ENCODE data around the gene TOP3B.
"Not testable (repeated sequence)": the region's sequence is repeated elsewhere in the genome, so short reads cannot be mapped to it uniquely, and the experiment has no call there.

Gene TOP3B

DNA sequence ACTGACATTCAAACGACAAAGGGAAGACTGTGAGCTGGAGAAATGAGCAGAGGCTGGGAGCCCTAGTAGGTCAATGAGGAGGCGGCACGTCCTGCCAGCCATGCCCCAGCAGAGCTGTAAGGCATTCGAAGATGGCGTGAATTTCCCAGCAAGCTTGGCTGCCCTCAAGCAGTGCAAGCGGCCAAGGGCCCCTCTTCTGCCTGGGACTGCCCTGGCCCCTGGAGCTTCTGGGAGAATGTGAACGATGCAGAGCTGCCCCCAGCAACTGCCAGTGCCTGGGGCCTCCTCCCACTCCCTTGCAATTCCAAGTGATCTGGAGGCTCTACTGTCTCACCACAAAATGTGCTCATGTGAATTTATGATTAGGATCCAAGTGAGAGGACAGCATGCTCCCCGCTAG, 34.2 kb downstream of the TOP3B start:
- Histone ChIP-seq H3K9me3 (ENCODE audit: low read length) (no peaks in the 10 kb centered on the region), H3K4me1 (ENCODE audit: insufficient read depth, low read length) (peaks cover 16% of the 10 kb centered on the region), H3K27me3 (ENCODE audit: insufficient read depth, low read length) (no peaks in the 10 kb centered on the region), H2AFZ (ENCODE audit: low read depth, low read length) (no peak overlapping the region), H3K4me3 (ENCODE audit: low read length) (no peak overlapping the region), H3K36me3 (ENCODE audit: insufficient read depth, low read length) (peaks cover 15% of the 10 kb centered on the region)

DNA sequence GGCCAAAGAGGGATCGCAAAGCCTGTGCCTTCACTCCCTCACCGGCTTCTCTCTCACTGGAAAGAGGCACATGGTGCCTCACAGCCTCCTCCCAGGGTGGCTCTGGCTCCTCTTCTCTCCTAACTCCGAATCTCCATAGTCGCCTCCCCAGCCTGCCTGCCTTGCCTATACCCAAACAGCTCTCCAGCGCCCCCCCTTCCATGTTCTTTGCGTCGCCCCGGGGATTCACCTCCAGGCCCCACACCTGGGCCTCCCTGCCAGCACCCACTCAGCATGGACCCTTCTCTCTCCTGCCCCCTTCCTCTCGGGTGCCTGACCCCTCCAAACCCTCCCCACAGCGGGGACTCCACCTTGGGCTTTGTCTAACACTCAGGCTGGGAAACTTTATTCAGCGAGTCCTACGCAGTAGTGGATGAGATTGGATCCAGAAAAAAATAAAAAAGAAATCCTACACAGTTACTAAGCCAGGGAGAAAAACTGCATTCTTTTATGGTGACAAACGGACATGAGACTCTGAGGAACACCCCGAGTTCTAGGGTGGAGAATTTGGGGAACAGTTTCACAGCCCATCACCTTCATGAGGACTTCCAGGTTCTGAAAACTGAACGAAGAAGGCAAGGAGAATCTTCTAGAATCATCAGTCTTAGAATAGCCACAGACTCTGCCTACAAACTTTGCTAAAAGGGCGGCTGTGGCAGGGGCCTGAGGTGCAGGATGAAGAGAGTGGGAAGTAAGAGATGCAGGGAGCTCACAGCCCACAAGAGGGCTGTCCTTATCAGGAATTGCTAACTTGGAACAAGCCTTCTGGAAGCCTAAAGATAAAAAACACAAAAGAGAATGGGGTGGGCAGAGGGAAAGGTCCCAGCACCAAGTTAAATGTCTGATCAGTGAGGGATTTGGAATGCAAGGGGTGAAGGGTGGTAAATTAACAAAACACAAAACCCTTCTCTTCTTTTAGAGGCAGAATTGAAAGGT, 35.3 kb downstream of the TOP3B start:
- Histone ChIP-seq H3K27me3 (ENCODE audit: insufficient read depth, low read length) (no peaks in the 10 kb centered on the region), H2AFZ (ENCODE audit: low read depth, low read length) (no peak overlapping the region), H3K4me3 (ENCODE audit: low read length) (no peak overlapping the region), H3K4me1 (ENCODE audit: insufficient read depth, low read length) (peaks cover 16% of the 10 kb centered on the region), H3K9me3 (ENCODE audit: low read length) (no peaks in the 10 kb centered on the region), H3K36me3 (ENCODE audit: insufficient read depth, low read length) (peaks cover 18% of the 10 kb centered on the region)

DNA sequence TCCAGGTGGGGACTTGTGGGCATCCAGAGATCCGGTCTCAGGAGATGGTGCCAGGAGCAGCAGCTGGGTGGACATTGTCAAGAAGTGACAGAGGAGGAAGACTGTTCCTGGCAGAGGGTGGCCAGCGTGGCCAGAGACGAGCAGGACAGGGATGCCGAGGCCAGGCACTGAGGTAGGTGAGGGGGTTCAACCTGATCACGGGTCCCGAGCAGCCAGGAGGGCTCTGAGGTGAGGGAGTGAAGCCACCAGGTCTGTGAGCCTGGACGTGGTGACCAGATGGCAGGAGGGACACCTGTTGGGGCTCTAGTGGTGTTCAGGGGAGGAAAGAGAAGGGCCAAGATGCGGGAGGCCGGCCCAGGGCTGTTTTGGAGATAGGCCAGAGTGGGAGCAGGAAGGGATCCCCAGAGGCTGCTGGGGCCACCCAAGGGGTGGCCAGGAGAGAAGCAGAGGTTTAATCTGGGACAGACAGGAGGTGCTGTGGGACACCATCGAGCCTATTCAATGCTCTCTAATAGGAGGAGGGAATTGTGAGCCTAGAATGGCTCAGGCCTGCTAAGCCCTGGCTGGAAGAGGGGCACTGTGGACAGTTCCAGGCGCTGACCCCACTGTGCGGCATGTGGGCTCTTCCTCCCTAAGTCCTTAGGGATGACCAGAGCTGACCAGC, 36.2 kb downstream of the TOP3B start:
- Histone ChIP-seq H3K4me1 (ENCODE audit: insufficient read depth, low read length) (peaks cover 12% of the 10 kb centered on the region), H2AFZ (ENCODE audit: low read depth, low read length) (no peak overlapping the region), H3K27me3 (ENCODE audit: insufficient read depth, low read length) (no peaks in the 10 kb centered on the region), H3K9me3 (ENCODE audit: low read length) (no peaks in the 10 kb centered on the region), H3K4me3 (ENCODE audit: low read length) (no peak overlapping the region), H3K36me3 (ENCODE audit: insufficient read depth, low read length) (peaks cover 18% of the 10 kb centered on the region)

DNA sequence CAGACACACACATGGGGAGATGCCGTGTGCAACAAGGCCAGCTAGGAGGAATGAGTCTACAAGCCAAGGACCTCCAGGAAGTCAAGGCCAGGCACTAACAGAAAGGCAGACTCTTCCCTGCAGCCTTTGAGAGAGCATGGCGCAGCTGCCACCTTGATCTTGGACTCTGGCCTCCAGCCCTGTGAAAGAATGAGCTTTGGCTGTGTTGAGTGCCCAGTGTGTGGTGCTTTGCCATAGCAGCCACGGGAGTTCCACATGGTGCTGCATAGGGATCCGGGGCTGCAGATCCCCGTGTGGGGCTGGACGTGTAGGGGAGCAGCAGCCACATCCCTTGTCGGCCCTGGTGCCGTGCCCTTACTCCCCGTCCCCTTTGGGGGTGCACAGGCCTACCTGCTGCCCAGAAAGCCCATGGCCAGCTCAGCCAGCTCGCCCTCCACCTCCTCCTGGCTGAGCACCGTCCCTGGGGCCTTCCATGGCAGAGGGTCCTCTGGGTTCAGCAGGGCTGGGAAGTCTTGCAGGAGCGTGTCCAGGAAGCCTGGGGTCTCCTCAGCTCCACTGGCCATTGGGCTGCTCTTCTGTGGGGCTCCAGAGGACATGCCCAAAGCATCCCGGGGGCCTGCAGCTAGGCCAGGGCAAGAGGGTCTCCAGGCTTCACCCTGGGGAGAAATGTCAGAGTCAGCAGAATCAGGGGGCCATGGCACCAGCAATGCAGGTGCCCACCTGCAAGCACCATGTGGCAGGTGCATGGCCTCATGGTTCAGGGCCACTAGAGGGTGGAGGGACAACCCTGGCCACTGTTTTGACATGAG, 36.9 kb downstream of the TOP3B start:
- Histone ChIP-seq H3K36me3 (ENCODE audit: insufficient read depth, low read length) (peaks cover 18% of the 10 kb centered on the region), H3K4me1 (ENCODE audit: insufficient read depth, low read length) (peaks cover 12% of the 10 kb centered on the region), H3K4me3 (ENCODE audit: low read length) (no peak overlapping the region), H2AFZ (ENCODE audit: low read depth, low read length) (no peak overlapping the region), H3K27me3 (ENCODE audit: insufficient read depth, low read length) (no peaks in the 10 kb centered on the region), H3K9me3 (ENCODE audit: low read length) (no peaks in the 10 kb centered on the region)

DNA sequence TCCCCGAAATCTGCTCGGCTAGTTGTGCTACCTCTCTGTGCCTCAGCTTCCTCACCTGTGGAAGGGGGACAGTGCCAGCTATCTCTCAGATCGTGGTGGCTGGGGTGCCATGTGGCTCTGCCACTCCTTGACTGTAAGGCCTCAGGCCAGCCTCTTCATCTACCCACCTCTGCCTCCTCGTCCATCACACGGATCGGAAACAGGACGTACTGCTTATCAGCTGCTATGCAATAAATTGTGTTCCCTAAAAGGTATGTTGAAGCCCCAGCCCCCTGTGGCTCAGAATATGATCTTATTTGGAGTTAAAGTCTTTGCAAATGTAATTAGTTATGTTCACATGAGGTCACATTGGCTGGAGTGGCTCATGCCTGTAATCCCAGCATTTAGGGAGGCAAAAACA, 37.7 kb downstream of the TOP3B start:
- no peak overlapping the region for H2AFZ ChIP-seq (ENCODE audit: low read depth, low read length)
- H3K36me3 ChIP-seq (ENCODE audit: insufficient read depth, low read length), result peaks cover 18% of the 10 kb centered on the region
- H3K27me3 ChIP-seq (ENCODE audit: insufficient read depth, low read length), result no peaks in the 10 kb centered on the region
- H3K9me3 ChIP-seq (ENCODE audit: low read length), result no peaks in the 10 kb centered on the region
- no peak overlapping the region for H3K4me3 ChIP-seq (ENCODE audit: low read length)
- peaks cover 12% of the 10 kb centered on the region for H3K4me1 ChIP-seq (ENCODE audit: insufficient read depth, low read length)

DNA sequence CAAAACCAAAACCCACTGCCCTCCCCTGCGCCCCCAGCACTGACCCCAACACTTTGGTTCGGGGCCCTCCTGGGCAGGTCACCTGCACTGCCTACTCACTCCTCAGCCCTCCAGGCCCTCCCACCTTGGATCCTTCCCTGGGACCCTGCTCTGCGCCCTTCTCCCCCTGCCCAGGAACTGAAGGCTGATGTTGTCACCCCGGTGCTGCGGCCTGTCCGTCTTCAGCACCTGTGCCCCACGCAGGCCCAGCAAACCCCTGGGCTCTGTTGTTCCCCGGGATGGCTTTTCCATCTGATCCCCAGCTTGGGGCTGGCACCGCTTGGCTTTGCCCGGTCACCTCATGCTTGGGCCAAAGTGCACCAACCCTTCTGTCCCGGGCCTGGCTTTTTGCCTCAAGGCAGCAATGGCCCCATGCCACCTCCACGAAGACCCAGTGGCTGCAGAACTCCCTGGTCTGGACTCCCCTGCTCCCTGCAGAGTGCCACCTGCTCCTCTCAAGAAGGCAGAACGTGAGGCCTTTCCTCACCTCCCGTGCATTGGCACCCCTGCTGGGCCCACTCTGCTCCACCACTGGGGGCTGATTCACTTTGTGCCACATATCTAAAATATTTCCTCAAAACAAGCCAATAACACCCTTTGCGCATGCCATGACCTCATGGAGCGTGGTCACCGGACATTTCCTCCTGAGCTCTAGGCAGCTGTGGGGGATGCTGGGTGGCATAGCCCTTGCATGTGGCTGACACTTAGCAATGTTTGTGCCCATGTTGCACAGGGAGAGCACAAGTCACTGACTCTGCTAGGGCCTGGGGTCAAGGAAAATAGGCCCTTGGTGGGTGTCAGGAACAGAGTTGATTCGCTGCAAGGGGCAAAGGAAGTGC, 38.8 kb downstream of the TOP3B start:
- no peak overlapping the region for H2AFZ ChIP-seq (ENCODE audit: low read depth, low read length)
- peaks cover 22% of the 10 kb centered on the region for H3K4me1 ChIP-seq (ENCODE audit: insufficient read depth, low read length)

DNA sequence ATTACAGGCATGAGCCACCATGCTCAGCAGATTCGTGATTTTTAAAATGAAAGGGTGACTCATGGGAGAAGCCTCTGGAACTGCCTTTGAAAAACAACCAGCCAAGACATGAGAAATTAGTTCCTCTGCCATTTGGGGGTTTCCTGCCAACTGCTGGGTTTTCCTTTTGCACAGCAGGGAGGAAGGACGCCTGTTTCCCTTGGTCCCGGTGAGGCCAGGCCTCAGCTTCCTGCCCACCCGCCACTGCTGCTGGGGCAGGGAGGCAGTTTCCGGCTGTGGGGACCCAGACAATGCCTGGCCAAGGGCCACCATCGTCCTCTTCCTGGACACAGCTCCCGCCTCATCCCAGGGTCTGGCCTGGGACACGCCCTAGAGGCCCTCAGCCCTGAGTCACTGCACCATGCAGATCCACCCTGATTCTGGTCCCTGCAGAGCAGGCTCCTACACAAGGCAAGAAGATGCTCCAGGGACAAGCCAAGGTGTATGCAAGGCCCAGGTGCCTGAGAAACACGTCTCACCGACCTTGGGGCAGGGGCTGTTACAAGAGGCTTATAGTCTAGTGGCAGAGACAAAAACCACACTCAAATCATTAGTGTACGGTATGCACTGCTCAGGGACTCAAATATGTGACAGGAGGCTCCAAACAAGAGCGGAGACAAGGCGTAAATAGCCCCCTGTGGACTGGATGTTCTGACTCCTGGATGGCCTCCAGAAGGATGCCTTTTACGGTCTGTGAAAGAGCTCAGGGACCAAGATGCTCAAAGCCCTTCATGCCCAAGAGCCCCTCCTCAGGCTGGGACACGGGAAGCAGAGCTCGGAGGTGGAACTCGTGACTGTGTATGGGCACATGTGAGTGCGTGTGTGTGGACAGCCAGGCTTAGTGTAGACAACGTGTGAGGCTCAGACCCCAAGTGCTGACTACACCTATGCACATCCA, 39.9 kb downstream of the TOP3B start:
- no peaks in the 10 kb centered on the region for H3K27me3 ChIP-seq (ENCODE audit: insufficient read depth, low read length)
- H3K4me3 ChIP-seq (ENCODE audit: low read length), result no peak overlapping the region
- no peak overlapping the region for H2AFZ ChIP-seq (ENCODE audit: low read depth, low read length)
- no peaks in the 10 kb centered on the region for H3K9me3 ChIP-seq (ENCODE audit: low read length)
- peaks cover 18% of the 10 kb centered on the region for H3K36me3 ChIP-seq (ENCODE audit: insufficient read depth, low read length)
- H3K4me1 ChIP-seq (ENCODE audit: insufficient read depth, low read length), result peaks cover 18% of the 10 kb centered on the region

More for the DNA sequence above, 38.8 kb downstream of the TOP3B start:
- Histone ChIP-seq H3K4me3 (ENCODE audit: low read length) (no peak overlapping the region), H3K27me3 (ENCODE audit: insufficient read depth, low read length) (no peaks in the 10 kb centered on the region), H3K9me3 (ENCODE audit: low read length) (no peaks in the 10 kb centered on the region), H3K36me3 (ENCODE audit: insufficient read depth, low read length) (peaks cover 18% of the 10 kb centered on the region)

DNA sequence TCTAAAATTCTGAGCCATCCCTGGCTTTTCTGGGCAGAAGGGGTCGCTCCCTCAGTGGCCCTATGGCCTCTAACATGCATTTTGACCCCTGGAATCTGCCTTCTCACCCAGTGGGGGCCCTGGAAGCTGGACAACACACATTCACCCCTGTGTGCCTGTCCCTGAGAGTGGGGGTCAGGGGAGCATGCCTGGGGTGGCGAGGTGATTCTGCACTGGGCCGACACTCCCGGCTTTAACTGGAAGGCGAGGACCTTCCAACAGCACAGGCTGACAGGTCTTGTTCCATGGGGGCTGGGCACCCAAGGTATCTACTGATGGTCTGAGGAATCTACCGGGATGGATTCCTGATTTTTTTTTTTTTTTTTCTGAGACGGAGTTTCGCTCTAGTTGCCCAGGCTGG, 40.7 kb downstream of the TOP3B start:
- H3K4me1 ChIP-seq (ENCODE audit: insufficient read depth, low read length), result peaks cover 22% of the 10 kb centered on the region
- H3K4me3 ChIP-seq (ENCODE audit: low read length), result no peak overlapping the region
- H3K36me3 ChIP-seq (ENCODE audit: insufficient read depth, low read length), result peaks cover 18% of the 10 kb centered on the region
- H3K9me3 ChIP-seq (ENCODE audit: low read length), result no peaks in the 10 kb centered on the region
- H2AFZ ChIP-seq (ENCODE audit: low read depth, low read length), result no peak overlapping the region
- H3K27me3 ChIP-seq (ENCODE audit: insufficient read depth, low read length), result no peaks in the 10 kb centered on the region

DNA sequence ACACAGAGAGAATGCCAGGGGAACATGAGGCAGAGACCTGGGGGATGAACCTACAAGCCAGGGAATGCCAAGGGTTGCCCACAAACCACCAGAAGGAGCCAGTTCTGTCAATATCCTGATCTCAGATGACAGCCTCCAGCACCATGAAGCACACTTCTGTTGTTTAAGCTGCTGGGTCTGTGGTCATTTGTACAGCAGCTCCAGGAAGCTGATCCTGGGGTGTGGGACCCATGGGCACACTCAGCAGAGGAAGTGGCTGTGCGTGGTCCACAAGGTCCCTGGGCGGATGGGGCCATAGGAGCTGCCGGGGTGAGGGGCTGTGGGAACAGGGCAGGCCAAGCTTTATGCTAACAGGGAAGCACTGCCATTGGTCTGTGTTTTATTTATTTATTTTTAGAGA, 42.1 kb downstream of the TOP3B start:
- no peak overlapping the region for H2AFZ ChIP-seq (ENCODE audit: low read depth, low read length)
- no peak overlapping the region for H3K4me3 ChIP-seq (ENCODE audit: low read length)
- H3K9me3 ChIP-seq (ENCODE audit: low read length), result no peaks in the 10 kb centered on the region
- no peaks in the 10 kb centered on the region for H3K27me3 ChIP-seq (ENCODE audit: insufficient read depth, low read length)
- H3K4me1 ChIP-seq (ENCODE audit: insufficient read depth, low read length), result peaks cover 22% of the 10 kb centered on the region
- peaks cover 16% of the 10 kb centered on the region for H3K36me3 ChIP-seq (ENCODE audit: insufficient read depth, low read length)

DNA sequence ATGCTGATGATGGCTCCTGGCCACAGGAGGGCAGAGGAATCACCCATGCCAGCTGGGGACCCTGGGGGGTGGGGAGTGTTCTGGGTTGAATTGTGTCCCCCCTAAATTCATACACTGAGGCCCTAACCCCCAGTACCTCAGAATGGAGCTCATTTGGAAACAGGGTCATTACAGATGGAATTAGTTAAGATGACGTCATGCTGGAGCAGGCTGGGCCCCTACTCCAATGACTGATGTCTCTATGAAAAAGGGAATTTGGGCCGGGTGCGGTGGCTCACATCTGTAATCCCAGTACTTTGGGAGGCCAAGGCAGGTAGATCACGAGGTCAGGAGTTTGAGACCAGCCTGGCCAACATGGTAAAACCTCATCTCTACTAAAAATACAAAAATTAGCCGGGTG, 42.7 kb downstream of the TOP3B start:
- H3K27me3 ChIP-seq (ENCODE audit: insufficient read depth, low read length); H2AFZ ChIP-seq (ENCODE audit: low read depth, low read length); H3K9me3 ChIP-seq (ENCODE audit: low read length); H3K4me3 ChIP-seq (ENCODE audit: low read length): not testable (repeated sequence)
- Histone ChIP-seq H3K36me3 (ENCODE audit: insufficient read depth, low read length) (peaks cover 13% of the 10 kb centered on the region), H3K4me1 (ENCODE audit: insufficient read depth, low read length) (peaks cover 22% of the 10 kb centered on the region)

DNA sequence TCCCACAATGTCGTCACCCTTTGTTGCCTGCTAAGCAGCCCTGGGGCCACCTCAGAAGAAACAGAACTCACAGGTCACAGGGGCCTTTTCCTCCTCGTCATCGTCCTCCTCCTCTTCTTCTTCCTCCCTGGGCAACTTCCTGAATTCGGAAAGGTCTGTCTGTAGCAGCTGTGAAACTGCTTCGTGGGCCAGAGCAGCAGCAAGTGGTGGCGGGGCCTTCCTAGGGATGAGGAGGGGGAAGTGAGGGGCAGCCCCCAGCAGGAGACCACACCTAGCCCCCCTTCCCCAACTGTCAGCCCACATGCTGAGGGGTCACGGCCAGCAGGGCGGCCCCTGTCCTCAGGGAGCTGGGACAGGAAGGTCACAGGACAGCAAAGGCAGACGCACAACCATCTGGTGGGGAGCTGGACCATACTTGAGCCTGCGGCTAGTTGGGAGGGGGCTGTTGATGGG, 43.1 kb downstream of the TOP3B start:
- H3K27me3 ChIP-seq (ENCODE audit: insufficient read depth, low read length), result no peaks in the 10 kb centered on the region
- H3K4me1 ChIP-seq (ENCODE audit: insufficient read depth, low read length), result peaks cover 22% of the 10 kb centered on the region
- no peak overlapping the region for H2AFZ ChIP-seq (ENCODE audit: low read depth, low read length)
- H3K4me3 ChIP-seq (ENCODE audit: low read length), result no peak overlapping the region
- H3K9me3 ChIP-seq (ENCODE audit: low read length), result no peaks in the 10 kb centered on the region
- H3K36me3 ChIP-seq (ENCODE audit: insufficient read depth, low read length), result peaks cover 10% of the 10 kb centered on the region
